Cerebellar cortex (tissue), 1 donor: ENCODE results near the gene CEP85.
A peak's percentile ranks its signal among the peaks of the same experiment; 100 is the strongest.
"Not testable (repeated sequence)": the region's sequence is repeated elsewhere in the genome, so short reads cannot be mapped to it uniquely, and the experiment has no call there.

ENCODE experiments used
- DNase-seq: peaks from one replicate; pipeline ENCODE4 v3.0.0-alpha.2; 2015; ENCODE audit warnings: low spot score

Gene CEP85

DNA sequence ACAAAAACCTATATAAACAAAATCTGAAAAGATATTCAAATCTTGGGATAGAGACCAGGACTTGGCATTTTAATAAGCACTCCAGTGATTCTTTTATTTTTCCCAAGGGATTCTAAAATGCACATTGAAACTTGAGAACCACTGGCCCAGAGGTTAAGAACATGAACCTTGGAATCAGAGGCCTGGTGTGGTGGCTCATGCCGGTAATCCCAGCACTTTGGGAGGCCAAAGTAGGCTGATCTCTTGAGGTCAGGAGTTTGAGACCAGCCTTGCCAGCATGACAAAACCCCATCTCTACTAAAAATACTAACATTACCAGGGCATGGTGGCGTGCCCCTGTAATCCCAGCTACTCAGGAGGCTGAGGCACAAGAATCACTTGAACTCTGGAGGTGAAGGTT, 12.9 kb upstream of the CEP85 start:
- no peak for DNase-seq

DNA sequence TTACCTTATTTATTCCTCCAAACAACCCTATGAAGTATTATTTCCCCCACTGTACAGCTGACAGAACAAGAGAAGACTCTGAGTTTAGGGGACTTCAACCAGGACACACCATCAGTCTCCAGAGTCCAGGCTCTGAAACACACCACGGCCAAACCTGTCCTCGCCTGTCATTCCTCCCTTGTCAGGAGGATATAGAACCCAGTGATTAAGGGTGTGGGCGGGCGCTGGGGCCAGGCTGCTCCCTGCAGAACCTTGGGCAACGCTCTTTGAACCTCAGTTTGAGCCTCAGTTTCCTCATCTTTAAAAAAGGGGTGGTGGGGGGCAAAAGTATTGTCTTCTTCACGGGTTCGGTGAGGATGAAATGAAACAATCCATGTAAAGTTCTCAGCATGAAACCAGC, 9.4 kb upstream of the CEP85 start:
- DNase-seq = no peak

DNA sequence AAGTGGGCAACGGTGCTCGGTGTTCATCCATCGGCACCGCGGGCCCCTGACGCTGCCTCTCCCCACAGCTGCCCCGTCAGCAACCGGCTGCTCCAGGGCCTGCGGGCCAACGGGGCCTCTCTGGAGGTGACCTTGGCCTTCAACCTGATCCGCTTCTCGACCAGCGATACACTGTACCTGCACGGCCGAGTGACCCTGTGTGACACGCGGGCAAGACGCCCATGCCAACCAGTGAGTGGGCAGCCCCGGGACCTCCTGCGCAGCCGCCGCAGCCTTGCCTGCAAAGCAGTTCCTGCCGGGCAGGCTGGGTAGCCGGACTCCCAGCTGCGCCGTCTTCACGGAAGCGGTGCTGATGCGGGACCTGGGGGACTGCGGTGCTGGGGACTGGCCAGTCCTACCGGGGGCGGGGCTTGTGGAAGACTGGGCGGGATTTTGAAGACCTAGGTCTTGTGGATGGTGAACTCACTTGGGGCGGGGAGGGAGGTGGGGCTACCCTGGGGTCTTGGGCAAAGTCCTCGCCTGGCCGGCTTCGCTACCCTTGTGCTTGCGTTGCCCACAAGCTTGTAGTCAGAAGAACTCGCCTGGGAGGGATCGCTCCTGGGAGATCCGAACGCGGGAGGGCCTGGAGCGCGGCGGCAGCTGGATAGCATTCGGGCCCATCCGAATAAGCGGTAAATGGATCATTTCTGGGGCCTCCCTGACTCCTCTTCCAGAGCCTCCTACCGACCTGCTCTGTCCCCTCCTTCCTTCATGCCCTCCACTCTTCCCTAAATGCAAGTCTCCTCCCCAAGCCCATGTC, 8.8 kb upstream of the CEP85 start:
- DNase-seq = peak; percentile 44

DNA sequence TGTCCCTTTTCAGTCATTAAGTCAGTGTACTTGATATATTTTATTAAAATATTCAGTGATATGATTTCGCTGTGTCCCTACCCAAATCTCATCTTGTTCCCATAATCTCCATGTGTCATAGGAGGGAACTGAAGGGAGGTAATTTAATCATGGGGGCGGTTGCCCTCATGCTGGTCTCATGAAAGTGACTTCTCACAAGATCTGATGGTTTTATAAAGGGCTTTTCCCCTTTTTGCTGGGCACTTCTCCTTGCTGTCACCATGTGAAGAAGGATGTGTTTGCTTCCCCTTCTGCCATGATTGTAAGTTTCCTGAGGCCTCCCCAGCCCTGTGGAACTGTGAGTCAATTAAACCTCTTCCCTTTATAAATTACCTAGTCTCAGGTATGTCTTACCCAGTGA, 3.3 kb upstream of the CEP85 start:
- not testable (repeated sequence) for DNase-seq

DNA sequence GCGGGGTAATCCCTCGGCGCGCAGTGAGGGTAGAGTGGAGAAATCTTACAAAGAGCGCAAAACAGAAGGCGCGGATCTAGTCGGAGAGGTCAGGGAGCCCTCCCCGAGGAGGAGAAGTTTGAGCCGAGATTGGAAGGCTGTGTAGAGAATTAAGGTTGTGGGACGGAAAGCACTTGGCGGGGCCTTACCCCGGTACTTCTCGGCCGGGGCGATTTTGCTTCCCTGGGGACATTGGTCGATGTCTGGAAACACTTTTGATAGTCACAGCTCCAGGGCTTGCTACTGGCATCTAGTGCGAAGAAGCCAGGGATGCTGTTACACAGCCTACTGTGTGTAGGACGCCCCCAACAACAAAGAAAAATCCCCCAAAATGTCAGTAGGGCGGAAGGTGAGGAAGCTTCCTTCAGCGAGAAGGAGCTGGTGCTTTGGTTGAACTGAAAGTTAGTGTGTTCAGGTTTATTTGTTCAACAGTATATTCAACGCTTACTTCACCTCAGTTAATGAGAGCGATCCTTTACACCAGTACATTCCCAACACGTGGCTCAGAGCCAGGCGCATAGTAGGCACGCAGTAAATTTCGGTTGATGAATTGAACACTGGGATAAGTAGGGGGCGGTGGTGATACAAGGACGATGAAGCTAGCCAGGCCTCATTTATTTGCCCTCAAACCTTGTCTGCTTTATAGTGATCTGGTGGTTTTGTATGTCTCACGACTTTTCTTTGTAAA, 807 bp downstream of the CEP85 start:
- DNase-seq = no peak

DNA sequence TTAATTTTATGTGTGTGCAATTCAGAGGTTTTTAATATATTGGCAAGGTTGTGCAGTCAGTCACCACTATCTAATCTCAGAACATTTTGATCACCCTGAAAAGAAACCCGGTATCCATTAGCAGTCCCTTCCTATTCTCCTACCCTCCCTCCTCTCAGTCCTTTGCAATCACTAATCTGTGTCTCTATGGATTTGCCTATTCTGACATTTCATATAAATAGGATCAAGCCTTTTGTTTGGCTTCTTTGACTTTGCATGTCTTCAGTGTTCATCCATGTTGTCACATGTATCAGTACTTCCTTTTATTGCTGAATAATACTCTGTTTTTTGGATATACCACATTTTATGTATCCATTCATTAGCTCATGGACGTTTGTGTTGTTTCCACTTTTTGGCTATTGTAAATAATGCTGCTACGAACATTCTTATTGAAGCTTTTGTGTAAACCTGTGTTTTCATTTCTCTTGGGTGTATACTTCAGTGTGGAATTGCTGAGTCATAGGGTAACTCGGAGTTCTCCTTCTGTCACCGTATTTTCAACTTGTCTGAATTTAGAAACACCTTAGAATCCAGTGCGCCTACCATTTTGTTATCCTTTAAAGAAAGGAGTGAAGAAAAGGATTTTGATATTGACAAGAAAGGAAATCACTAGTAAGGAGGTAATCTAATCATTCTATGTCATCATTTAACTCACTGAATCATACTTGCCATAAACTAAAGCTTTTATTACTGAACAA, 3.4 kb downstream of the CEP85 start:
- no peak for DNase-seq

DNA sequence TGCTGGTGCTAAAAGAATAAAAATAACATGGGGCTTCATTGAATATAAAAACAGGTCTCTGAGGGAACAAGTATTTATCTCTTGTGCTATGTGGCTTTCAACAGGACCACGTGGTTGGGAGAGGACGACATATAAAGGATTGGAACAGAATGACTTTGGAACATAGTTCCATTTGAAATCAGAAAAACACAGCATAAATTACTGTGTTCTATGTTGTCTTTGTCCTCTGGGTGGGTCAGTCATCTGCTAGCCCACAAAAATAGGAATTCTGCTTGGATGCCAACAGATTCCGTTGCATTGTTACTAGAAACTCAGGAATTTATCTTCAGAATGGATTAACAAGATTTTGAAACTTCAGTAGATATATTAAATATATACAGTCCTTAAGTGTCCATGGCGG, 5.9 kb downstream of the CEP85 start:
- no peak for DNase-seq

DNA sequence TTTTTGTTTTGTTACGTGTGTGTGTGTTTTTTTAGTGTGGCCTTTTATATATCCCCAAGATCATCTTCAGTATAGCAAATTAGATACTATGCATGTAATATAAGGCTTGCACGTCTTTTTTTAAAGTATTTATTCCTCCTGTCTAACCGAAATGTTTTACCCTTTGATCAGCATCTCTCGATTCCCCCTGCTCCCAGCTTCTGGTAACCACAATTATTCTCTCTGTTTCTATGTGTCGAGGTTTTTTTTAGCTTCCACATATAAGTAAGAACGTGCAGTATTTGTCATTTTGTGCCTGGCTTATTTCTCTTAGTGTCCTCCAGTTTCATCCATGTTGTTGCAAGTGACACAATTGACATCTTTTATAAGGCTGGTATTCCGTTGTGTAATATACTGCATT, 18.7 kb downstream of the CEP85 start:
- DNase-seq = no peak

DNA sequence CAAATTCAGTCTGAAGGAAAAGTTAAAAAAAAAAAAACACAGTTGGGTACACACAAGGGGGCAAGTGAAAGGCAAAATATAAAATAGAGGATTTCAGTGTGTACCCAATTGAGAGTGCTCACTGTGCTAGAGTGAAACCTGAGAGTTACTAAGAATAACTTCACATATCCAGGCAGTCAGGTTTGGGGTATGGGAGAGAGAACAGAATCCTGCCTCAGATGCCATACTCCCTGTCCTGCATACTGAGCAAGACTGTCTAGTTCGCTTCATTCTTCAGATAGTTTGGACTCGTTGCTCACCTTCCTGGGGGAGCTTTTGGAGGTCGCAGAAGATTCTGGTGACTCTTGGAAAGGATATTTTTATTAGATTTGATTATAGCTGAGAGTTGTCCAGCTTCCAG, 20.4 kb downstream of the CEP85 start:
- DNase-seq = no peak

DNA sequence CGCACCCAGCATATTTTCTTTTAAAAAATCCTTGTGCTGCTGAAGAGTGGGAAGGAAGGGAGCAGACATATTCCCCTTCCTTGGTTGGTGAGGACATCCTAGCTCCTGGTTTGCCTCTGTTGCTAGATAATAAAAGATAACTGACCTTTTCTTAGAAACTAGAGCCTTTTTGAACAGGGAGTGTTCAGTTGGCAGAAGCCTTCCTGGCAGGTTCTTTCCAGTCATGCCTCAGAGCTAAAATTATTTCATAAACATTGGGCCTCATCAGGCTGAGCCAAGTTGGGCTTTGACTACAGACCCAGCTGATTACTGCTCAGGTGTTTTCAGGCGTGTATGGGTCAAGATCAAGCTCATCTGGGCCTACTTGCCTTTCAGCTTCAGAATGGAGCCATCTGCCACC, 23.2 kb downstream of the CEP85 start:
- DNase-seq = no peak

DNA sequence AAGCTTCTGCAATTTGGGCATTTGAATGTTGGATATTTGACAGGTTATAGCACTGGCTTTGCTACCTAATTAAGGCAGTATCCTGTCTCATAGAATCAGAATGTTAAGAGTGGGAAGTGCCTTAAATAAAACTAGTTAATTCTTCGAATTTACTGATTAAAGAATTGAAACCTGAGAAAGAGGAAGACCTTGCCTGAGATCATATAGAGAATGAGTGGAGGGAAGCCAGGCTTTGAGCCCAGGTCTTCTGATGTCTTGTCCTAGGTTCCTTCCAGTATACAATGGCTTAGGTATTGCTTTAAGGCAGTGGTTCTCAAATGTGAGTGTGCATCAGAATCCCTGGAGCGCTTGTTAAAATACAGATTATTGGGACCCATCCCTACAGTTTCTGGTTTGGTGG, 25.0 kb downstream of the CEP85 start:
- DNase-seq = no peak

DNA sequence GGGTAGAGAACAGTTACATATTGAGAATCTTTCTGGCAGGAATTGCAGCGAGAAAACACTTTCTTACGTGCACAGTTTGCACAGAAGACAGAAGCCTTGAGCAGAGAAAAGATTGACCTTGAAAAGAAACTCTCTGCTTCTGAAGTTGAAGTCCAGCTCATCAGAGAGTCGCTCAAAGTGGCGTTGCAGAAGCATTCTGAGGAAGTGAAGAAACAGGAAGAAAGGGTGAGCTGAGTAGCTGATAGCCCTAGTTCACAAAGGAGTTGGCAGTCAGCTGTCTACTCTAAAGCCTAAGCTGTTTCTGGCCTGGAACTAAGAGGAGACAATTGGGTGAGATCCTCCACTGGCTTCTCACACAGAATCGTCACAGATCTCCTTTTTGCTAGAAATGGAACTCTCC, 25.6 kb downstream of the CEP85 start:
- no peak for DNase-seq

DNA sequence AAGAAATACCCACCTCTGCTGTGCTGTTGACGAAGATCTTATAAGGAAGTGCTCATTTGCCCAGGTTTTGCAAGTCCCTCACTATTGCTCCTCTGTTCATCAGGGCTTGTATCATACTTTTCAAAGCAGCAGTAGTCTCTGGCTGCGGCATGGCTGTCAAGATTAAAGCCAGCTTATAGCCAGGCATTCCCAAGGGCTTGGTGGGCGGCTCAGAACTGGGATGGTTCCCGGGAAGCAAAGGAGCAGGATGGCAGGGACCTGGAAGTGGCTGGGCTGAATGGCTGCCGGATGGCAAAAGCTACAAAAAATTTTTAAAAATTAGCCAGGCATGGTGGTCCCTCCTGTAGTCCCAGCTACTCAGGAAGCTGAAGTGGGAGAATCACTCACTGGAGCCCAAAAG, 29.2 kb downstream of the CEP85 start:
- DNase-seq = no peak

DNA sequence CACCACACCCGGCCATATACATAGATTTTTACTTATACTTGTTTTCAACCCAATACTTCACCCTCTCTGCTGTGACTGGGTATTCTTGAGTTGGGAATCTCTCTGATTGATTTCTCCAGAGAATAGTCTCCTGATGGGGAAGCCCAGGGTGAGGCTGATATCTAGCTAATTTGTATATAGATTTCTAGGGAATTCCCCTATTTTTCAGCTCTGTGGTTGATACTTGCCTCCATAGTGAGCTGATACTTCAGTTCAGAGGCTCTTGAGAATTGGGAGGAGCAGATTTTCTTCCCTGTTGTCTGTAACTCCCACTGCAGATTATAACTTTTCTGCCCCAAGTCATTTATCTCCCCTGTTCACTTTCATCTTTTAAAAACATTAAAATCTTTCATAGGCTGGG, 31.4 kb downstream of the CEP85 start:
- no peak for DNase-seq

DNA sequence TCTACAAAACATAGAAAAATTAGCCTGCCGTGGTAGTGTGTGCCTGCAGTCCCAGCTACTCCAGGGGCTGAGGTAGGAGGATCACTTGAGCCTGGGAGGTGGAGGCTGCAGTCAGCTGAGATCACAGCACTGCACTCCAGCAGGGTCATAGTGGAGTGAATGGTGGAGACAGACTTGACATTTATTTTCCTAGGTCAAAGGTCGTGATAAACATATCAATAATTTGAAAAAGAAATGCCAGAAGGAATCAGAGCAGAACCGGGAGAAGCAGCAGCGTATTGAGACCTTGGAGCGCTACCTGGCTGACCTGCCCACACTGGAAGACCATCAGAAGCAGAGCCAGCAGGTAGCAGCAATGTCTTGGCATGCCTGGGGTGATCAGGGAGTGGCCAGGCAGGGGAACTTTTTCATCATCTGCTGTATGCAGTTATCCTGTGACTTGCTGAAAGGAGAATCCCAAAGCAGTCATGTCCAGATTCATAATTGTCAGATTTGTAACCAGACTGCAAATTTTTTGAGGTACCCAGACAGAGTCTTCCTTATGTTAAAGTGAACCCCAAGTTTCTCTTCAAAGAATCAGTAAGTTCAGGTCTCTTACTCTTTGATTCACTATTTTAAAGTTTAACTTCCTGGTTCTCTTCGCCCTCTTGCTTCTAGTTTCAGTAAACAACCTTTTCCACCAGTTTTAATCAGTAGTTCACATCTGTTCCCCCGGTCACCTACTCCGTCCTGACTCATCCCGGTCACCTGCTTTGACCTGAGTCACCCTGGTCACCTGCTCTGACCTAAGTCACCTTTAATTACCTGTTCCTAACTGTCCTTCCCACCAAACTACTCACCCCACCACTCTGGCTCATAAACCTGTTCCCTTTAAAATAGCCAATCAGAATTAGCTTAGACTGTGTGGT, 34.5 kb downstream of the CEP85 start:
- no peak for DNase-seq

DNA sequence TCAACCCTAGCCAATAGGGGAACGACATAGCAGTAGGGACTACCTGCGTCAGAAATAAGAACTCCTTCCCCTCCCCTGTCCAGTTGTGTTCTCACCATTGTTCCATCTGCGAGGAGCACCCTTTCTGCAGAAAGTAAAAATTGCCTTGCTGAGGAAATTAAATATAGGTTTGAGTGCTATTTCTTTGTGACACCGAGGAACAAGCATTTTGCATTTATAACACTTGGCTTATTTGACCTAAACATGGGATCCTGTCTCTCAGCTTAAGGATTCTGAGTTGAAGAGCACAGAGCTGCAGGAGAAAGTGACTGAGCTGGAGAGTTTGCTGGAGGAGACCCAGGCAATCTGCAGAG, 35.2 kb downstream of the CEP85 start:
- no peak for DNase-seq

DNA sequence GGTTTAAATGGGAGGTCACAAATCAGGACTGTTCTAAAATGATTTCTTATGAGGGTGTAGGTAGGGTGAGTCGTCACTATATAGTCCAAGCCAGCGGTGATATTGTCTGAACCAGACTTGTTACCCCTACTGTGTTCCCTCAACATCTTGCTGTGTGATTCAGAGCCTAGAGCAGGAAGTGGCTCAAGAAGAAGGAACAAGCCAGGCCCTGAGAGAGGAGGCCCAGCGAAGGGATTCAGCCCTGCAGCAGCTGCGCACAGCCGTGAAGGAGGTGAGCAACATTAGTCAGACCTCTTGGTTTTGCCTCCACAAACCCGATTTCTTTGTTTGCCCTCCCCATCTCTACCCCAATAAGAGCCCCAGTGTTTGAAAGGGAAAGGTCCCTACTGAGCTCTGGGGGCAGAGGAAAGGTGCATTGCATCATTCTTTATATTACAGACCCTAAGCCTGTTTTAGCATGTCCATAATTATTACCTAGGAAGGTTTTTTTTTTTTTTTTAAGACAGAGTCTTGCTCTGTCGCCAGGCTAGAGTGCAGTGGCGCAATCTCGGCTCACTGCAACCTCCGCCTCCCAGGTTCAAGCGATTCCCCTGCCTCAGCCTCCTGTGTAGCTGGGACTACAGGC, 40.9 kb downstream of the CEP85 start:
- DNase-seq = no peak

DNA sequence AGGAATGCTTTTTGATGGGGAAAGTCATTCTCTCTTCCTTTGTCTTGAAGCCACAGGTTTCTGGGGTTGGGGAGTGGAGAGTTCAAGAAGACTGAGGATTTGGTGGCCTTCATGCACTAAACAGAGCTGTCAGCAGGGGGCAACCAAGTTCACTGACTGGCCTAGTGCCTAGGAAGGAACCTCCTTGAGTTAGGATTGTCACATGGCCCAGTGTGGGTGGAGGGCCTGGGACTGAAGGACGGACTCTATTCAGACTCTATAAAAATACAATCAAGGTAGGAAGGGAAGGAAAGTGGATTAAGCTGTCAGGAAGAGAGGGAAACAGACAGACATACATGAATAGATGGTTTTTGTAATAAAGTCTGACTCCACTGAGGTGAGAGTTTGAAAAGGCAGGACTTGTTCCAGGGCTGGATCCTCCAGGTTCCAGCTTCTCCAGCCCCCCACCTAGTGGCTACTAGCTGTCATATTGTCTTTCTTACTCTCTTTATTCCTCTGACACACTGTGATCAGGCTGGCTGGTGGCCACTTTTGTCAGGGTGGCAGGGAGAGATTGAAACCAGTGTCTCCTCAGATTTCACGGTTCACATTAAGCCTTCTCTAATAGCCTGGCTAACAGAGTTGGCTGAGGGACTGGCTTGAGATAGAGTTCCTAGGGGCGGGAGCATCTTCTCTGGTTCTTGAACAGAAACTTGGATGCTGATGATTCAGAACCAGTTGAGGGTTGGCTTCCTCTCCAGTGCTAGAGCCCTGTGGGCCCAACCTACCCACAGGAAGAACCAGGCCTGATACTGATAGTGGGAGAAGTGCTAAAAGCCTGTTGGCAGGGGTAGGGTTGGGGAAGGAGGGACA, 41.8 kb downstream of the CEP85 start:
- peak; percentile 84 for DNase-seq

DNA sequence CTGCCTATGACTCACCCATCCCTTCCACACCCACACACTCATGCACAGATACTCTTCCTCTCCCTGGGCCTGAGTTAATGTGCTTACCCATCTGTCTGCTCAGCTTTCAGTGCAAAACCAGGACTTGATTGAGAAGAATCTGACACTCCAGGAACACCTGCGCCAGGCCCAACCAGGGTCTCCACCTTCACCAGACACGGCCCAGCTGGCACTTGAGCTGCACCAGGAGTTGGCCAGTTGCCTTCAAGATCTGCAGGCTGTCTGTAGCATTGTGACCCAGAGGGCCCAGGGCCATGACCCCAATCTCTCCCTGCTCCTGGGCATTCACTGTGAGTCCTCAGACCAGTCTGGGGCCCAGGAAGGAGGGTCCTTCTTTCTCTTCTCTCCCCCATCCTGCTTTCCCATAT, 42.4 kb downstream of the CEP85 start:
- DNase-seq = no peak

DNA sequence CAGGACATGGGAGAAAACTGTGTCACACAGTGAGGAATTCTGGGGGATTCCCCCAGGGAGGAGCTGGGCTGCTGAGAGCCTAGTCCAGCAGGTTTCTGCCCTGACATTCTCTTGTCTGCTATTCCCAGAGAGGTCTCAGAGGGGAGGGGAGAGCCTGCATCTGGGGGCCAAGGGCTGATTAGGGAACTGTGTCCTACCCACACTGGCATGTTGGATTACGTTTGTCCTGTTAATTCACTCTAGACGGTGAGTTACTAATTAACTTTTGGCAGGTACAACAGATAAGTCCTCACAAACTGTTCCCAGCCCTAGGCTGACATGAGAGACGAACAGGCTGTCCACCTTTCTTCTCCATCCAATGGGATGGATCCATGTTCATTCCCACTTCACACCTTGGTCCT, 43.3 kb downstream of the CEP85 start:
- no peak for DNase-seq

DNA sequence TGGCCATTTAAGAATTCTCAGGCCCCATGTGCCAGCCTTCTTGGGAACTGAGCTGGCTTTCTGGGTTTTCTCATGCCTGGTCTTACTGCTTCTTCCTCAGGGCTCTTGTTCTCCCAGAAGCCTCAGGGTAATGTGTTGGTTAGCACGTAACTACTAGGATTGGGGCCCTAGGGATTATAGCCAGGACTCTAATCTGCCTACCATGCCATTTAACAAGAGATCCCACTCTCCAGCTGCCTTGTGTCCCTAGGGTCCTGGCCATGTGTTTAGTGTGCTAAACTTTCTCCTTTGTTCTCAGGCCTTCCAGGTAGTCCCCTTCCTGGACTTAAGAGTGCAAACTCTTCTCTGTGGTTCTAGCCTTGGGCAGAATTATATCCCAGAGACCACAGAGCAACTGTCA, 43.7 kb downstream of the CEP85 start:
- DNase-seq = no peak
